ENCODE measurements around the gene KCNH5.

- no peak for TF ChIP-seq POLR2AphosphoS5 (IDR thresholded peaks at IDR 0.05)
- no peak for TF ChIP-seq EP300 (IDR thresholded peaks at IDR 0.05)
- TF ChIP-seq POLR2A (IDR thresholded peaks at IDR 0.05), result no peak
- no peak for TF ChIP-seq CTCF (IDR thresholded peaks at IDR 0.05)
Measured at GRCh38 chr14:63051301-63051700, 6.0 kb upstream of the KCNH5 start.
